B cell (primary cell): ENCODE data around the gene HAO1. TPM values are rescaled to one million over a fixed set of nuclear protein-coding genes. Genes with fewer than 3 reads are reported as not detected.

Experiments
- ATAC-seq: fragments of 200-7000 bp; cut with Tn5 transposase; one replicate; pipeline ENCODE4 v1.10.0; 2021; ENCODE audit warnings: low read depth, mild to moderate bottlenecking, moderate number of reproducible peaks, moderate library complexity
- CTCF ChIA-PET: fragments of 350-600 bp; sonication (Branson Sonifier 250); formaldehyde crosslinking; loops from one replicate; lab custom pipeline; 2021; ENCODE audit warnings: antibody characterized with exemption, inconsistent platforms; lab: Charles Lee
- POLR2A ChIA-PET: fragments of 350-600 bp; sonication (Branson Sonifier 250); formaldehyde crosslinking; loops from one replicate; lab custom pipeline; 2021; ENCODE audit warnings: antibody characterized with exemption; lab: Charles Lee
- DNase-seq: peaks from one replicate; pipeline ENCODE4 v3.0.0; 2013
- H2AFZ ChIP-seq: 2 replicates; pipeline ENCODE4 v1.6.1; 2012; ENCODE audit warnings: mild to moderate bottlenecking, low read depth, low read length; ENCODE audit not compliant: insufficient read depth, poor library complexity, severe bottlenecking
- H3K27ac ChIP-seq, 2 donors: 1 replicate in 1 of 2; 2 replicates in 1 of 2; pipeline ENCODE4 v1.5.1; 2012 to 2013; ENCODE audit warnings: low read length in 2 of 2, mild to moderate bottlenecking in 2 of 2, moderate library complexity in 1 of 2
- H3K27me3 ChIP-seq, 4 experiments: fragments of 200-600 bp in 1 of 4; sonication (generic) in 1 of 4; replicated peaks in 1 of 4; 1 replicate in 2 of 4; 2 replicates in 2 of 4; pipeline versions ENCODE4 v1.6.1 to v1.7.0; 2013 to 2016; ENCODE audit warnings: low read length in 3 of 4, mild to moderate bottlenecking in 2 of 4, mixed read lengths in 1 of 4, moderate library complexity in 1 of 4; ENCODE audit not compliant: insufficient read depth in 4 of 4, control insufficient read depth in 3 of 4; ENCODE audit errors: control extremely low read depth in 1 of 4
- H3K36me3 ChIP-seq, 2 experiments: replicated peaks in 1 of 2; 1 replicate in 1 of 2; 2 replicates in 1 of 2; pipeline versions ENCODE4 v1.6.1 to v1.7.1; 2013; ENCODE audit warnings: low read length in 1 of 2; ENCODE audit not compliant: insufficient read depth in 2 of 2, control insufficient read depth in 1 of 2; ENCODE audit errors: control extremely low read depth in 1 of 2, extremely low read depth in 1 of 2
- H3K4me1 ChIP-seq, 2 donors: fragments of 200-600 bp in 1 of 2; sonication (generic) in 1 of 2; 1 replicate in 1 of 2; 2 replicates in 1 of 2; pipeline versions ENCODE4 v1.5.1 to v1.6.1; 2013 to 2017; ENCODE audit warnings: low read length in 2 of 2; ENCODE audit not compliant: control insufficient read depth in 2 of 2, insufficient read depth in 2 of 2
- H3K4me2 ChIP-seq: replicated peaks from 2 replicates; pipeline ENCODE3; 2012; ENCODE audit warnings: mild to moderate bottlenecking, low read depth, low read length; ENCODE audit not compliant: poor library complexity, severe bottlenecking
- H3K4me3 ChIP-seq, 5 experiments: fragments of 200-600 bp in 1 of 5; sonication (generic) in 1 of 5; 1 replicate in 3 of 5; 2 replicates in 2 of 5; pipeline versions ENCODE4 v1.5.1 to v1.7.0; 2011 to 2016; ENCODE audit warnings: low read length in 4 of 5, mild to moderate bottlenecking in 4 of 5, low read depth in 2 of 5, control low read depth in 1 of 5, moderate library complexity in 1 of 5; ENCODE audit not compliant: insufficient read depth in 1 of 5; ENCODE audit errors: control extremely low read depth in 1 of 5, extremely low read depth in 1 of 5
- H3K79me2 ChIP-seq: fragments of 200-600 bp; sonication (generic); one replicate; pipeline ENCODE4 v1.6.0; 2016; ENCODE audit warnings: low read length; ENCODE audit not compliant: control insufficient read depth, insufficient read depth
- H3K9ac ChIP-seq: fragments of 200-600 bp; sonication (generic); 2 replicates; pipeline ENCODE4 v1.6.1; 2017; ENCODE audit warnings: mild to moderate bottlenecking, low read length, moderate library complexity
- H3K9me3 ChIP-seq, 3 donors: one replicate each; pipeline versions ENCODE4 v1.6.1 to v1.7.1; 2013; ENCODE audit warnings: low read length in 2 of 3; ENCODE audit not compliant: control insufficient read depth in 2 of 3, insufficient read depth in 1 of 3; ENCODE audit errors: control extremely low read depth in 1 of 3
- H4K20me1 ChIP-seq: 2 replicates; pipeline ENCODE4 v1.6.0; 2012; ENCODE audit warnings: mild to moderate bottlenecking, low read length; ENCODE audit not compliant: insufficient read depth, control insufficient read depth, poor library complexity, severe bottlenecking
- H3K27ac Mint-ChIP-seq: one replicate; pipeline ENCODE4 v1.8.0; 2021; ENCODE audit warnings: mixed read lengths
- H3K27me3 Mint-ChIP-seq: one replicate; pipeline ENCODE4 v1.8.0; 2021; ENCODE audit warnings: mixed read lengths
- H3K4me1 Mint-ChIP-seq: one replicate; pipeline ENCODE4 v1.8.0; 2021; ENCODE audit warnings: mixed read lengths
- H3K4me3 Mint-ChIP-seq: one replicate; pipeline ENCODE4 v1.8.0; 2021; ENCODE audit warnings: mixed read lengths
- H3K9me3 Mint-ChIP-seq: one replicate; pipeline ENCODE4 v1.8.0; 2022; ENCODE audit warnings: mixed read lengths; ENCODE audit not compliant: insufficient read depth
- CTCF ChIP-seq: fragments of 200-600 bp; IDR thresholded peaks from one replicate; pipeline ENCODE4 v1.8.0; 2022; ENCODE audit warnings: antibody characterized with exemption, mild to moderate bottlenecking
- EZH2 ChIP-seq: IDR thresholded peaks from 2 replicates; pipeline ENCODE4 v1.6.1; 2012; ENCODE audit warnings: borderline replicate concordance, low read depth, mild to moderate bottlenecking, moderate library complexity, low read length; ENCODE audit not compliant: insufficient read depth, poor library complexity, severe bottlenecking
- WGBS: methylation state at CpG from one replicate; pipeline ENCODE4 v1.1.5; 2013; ENCODE audit warnings: missing lambda C conversion rate; ENCODE audit not compliant: insufficient coverage; 5-methylcytosine and 5-hydroxymethylcytosine counted together
- intact Hi-C: fragments of 100-400 bp; cut with micrococcal nuclease; formaldehyde crosslinking; loops from one replicate; pipeline ENCODE4 v1.10.0; 2022
- polyA minus RNA-seq: library from RNA; depleted of rRNA, polyadenylated mRNA; stranded (reverse); fragments of >200 nt; gene quantifications from 2 replicates; pipeline ENCODE4 v1.2.3, GENCODE V29; 2012
- polyA plus RNA-seq: library from polyadenylated mRNA; depleted of rRNA; stranded (reverse); fragments of >200 nt; gene quantifications from 2 replicates; pipeline ENCODE4 v1.2.3, GENCODE V29; 2012
- total RNA-seq, 2 donors: library from RNA; stranded (reverse); fragments of 120-200 nt in 1 of 2; gene quantifications; 1 replicate in 1 of 2; 2 replicates in 1 of 2; pipeline versions ENCODE4 v1.2.3 to v1.2.4, GENCODE V29; 2013 to 2022

Gene HAO1
- total RNA-seq = not detected in 2 replicates
- total RNA-seq (2013) = not detected
- not detected in 2 replicates for polyA plus RNA-seq
- polyA minus RNA-seq = not detected in 2 replicates

GRCh38 chr20:7940341-7940740, at the start of gene HAO1:
Gene HAO1, minus strand, starts transcription at chr20:7940458. Its CDS starts 36 bp downstream, at chr20:7940422.
- H3K27me3 Mint-ChIP-seq = no peaks in the 10 kb centered on the region
- Histone ChIP-seq H3K9ac (no peak within 1 kb of the TSS), H3K4me3 (no peak within 1 kb of the TSS), H3K9me3 (no peaks in the 10 kb centered on the region), H2AFZ (no peak within 1 kb of the TSS), H3K36me3 (no peaks in the 10 kb centered on the region), H3K27me3 (no peaks in the 10 kb centered on the region), H3K4me1 (peaks cover 3% of the 10 kb centered on the region in 2 donors), H3K27ac (no peak within 1 kb of the TSS), H3K4me2 (no peak within 1 kb of the TSS), H3K79me2 (no peaks in the 10 kb centered on the region), H4K20me1 (no peaks in the 10 kb centered on the region)
- TF ChIP-seq CTCF = no peak
- TF ChIP-seq EZH2 = no peak
- no peaks in the 10 kb centered on the region for H3K9me3 Mint-ChIP-seq
- ATAC-seq (no peak), DNase-seq (no peak)
- peaks cover 7% of the 10 kb centered on the region for H3K4me1 Mint-ChIP-seq
- no CpG with 5 or more reads among the region's 3 CpGs for WGBS
- H3K27ac Mint-ChIP-seq = no peak within 1 kb of the TSS
- no peak within 1 kb of the TSS for H3K4me3 Mint-ChIP-seq
- intact Hi-C loops = no loop called here
- CTCF ChIA-PET = no interaction called here
- POLR2A ChIA-PET = no interaction called here

- TF ChIP-seq CTCF = no peak
- TF ChIP-seq EZH2 = no peak
- peaks cover 17 to 40% of the 10 kb centered on the region in 2 experiments for H3K36me3 ChIP-seq
- no peaks in the 10 kb centered on the region for H3K4me1 Mint-ChIP-seq
- H3K4me2 ChIP-seq = no peak overlapping the region
- ATAC-seq = no peak
- H3K9me3 Mint-ChIP-seq = no peaks in the 10 kb centered on the region
- ChIA-PET CTCF (no interaction called here), POLR2A (no interaction called here)
- DNase-seq = no peak
- peaks cover 0 to 4% (median 4%) of the 10 kb centered on the region in 3 donors for H3K9me3 ChIP-seq
- no peaks in the 10 kb centered on the region for H3K4me1 ChIP-seq
- H4K20me1 ChIP-seq = no peaks in the 10 kb centered on the region
- H2AFZ ChIP-seq = no peak overlapping the region
- H3K4me3 ChIP-seq = no peak overlapping the region
- H3K27me3 Mint-ChIP-seq = no peaks in the 10 kb centered on the region
- H3K27me3 ChIP-seq = no peaks in the 10 kb centered on the region
- H3K79me2 ChIP-seq = no peaks in the 10 kb centered on the region
- WGBS = no CpG with 5 or more reads among the region's 1 CpG
- H3K4me3 Mint-ChIP-seq = no peak overlapping the region
- H3K9ac ChIP-seq = no peak overlapping the region
- no peak overlapping the region for H3K27ac Mint-ChIP-seq
- intact Hi-C loops = no loop called here
- no peak overlapping the region for H3K27ac ChIP-seq
These were observed 49.1 kb upstream of the HAO1 start for GRCh38 chr20:7989379-7989778.
